CD4-positive, CD25-positive, alpha-beta regulatory T cell (primary cell): Measurements from ENCODE around the gene PHF10. TPM values are rescaled to one million over a fixed set of nuclear protein-coding genes. Genes with fewer than 3 reads are reported as not detected.

Experiments used
- ATAC-seq, 2 donors: fragments of 150-1000 bp; cut with Tn5 transposase; one replicate each; pipeline ENCODE4 v1.10.0; 2021; ENCODE audit warnings: low read depth in 2 of 2, moderate number of reproducible peaks in 2 of 2, moderate library complexity in 1 of 2
- DNase-seq, 3 donors: peaks; one replicate each; pipeline versions ENCODE4 v3.0.0 to v3.0.0-alpha.2; 2012 to 2022; ENCODE audit warnings: mixed read lengths in 1 of 3
- H3K27ac ChIP-seq: one replicate; pipeline ENCODE4 v1.7.0; 2013; ENCODE audit warnings: mild to moderate bottlenecking, low read length; ENCODE audit not compliant: insufficient read depth, poor library complexity, severe bottlenecking
- H3K27me3 ChIP-seq: one replicate; pipeline ENCODE4 v1.7.0; 2013; ENCODE audit warnings: low read length; ENCODE audit not compliant: control insufficient read depth, insufficient read depth
- H3K36me3 ChIP-seq: one replicate; pipeline ENCODE4 v1.7.0; 2013; ENCODE audit warnings: mild to moderate bottlenecking, low read length, moderate library complexity; ENCODE audit not compliant: control insufficient read depth, insufficient read depth
- H3K4me1 ChIP-seq: 2 replicates; pipeline ENCODE4 v1.7.0; 2013; ENCODE audit warnings: mild to moderate bottlenecking, low read length; ENCODE audit not compliant: insufficient read depth, control insufficient read depth, poor library complexity, severe bottlenecking
- H3K4me3 ChIP-seq: one replicate; pipeline ENCODE4 v1.7.0; 2013; ENCODE audit warnings: low read depth, mild to moderate bottlenecking, low read length, moderate library complexity
- H3K9me3 ChIP-seq, 2 experiments: 1 replicate in 1 of 2; 2 replicates in 1 of 2; pipeline ENCODE4 v1.7.0; 2013; ENCODE audit warnings: low read length in 2 of 2, mild to moderate bottlenecking in 1 of 2, moderate library complexity in 1 of 2; ENCODE audit not compliant: control insufficient read depth in 2 of 2
- H3K27ac Mint-ChIP-seq, 3 donors: one replicate each; pipeline ENCODE4 v1.8.0; 2020 to 2022; ENCODE audit warnings: mild to moderate bottlenecking in 3 of 3, mixed read lengths in 3 of 3, moderate library complexity in 2 of 3
- H3K27me3 Mint-ChIP-seq: one replicate; pipeline ENCODE4 v1.8.0; 2022; ENCODE audit warnings: mild to moderate bottlenecking, mixed read lengths
- H3K36me3 Mint-ChIP-seq: one replicate; pipeline ENCODE4 v1.8.0; 2020; ENCODE audit warnings: mixed read lengths
- H3K4me1 Mint-ChIP-seq, 4 donors: one replicate each; pipeline ENCODE4 v1.8.0; 2020 to 2022; ENCODE audit warnings: mixed read lengths in 4 of 4, mild to moderate bottlenecking in 1 of 4
- H3K4me3 Mint-ChIP-seq, 4 donors: one replicate each; pipeline ENCODE4 v1.8.0; 2020 to 2022; ENCODE audit warnings: mild to moderate bottlenecking in 4 of 4, mixed read lengths in 4 of 4, moderate library complexity in 3 of 4
- H3K9me3 Mint-ChIP-seq, 7 donors: one replicate each; pipeline ENCODE4 v1.8.0; 2020 to 2022; ENCODE audit warnings: mixed read lengths in 7 of 7, mild to moderate bottlenecking in 3 of 7, moderate library complexity in 2 of 7
- polyA plus RNA-seq, 4 donors: library from polyadenylated mRNA; unstranded; fragments of 300-500 nt; fragmentation: Illumina TruSeq; gene quantifications; one replicate each; pipeline ENCODE4 v1.2.3, GENCODE V29; 2021
- total RNA-seq: library from RNA; stranded (reverse); gene quantifications from one replicate; pipeline ENCODE4 v1.2.3, GENCODE V29; 2022

PHF10 gene
- total and polyA plus RNA-seq, 5 donors from 2014 or later, result 18.6 to 69.6 (median 21.6) TPM

- H3K27me3 ChIP-seq, result no peaks in the 10 kb centered on the region
- ATAC-seq, result no peak
- peaks cover 9 to 10% of the 10 kb centered on the region in 2 experiments for H3K9me3 ChIP-seq
- no peak for DNase-seq
- Mint-ChIP-seq H3K4me3 (no peak overlapping the region), H3K36me3 (peaks cover 60% of the 10 kb centered on the region), H3K4me1 (peaks cover 0 to 13% (median 6%) of the 10 kb centered on the region in 4 donors), H3K9me3 (peaks cover 0 to 29% (median 11%) of the 10 kb centered on the region in 7 donors), H3K27me3 (no peaks in the 10 kb centered on the region), H3K27ac (no peak overlapping the region)
- H3K4me1 ChIP-seq, result no peaks in the 10 kb centered on the region
- peaks cover 14% of the 10 kb centered on the region for H3K36me3 ChIP-seq
- no peak overlapping the region for H3K27ac ChIP-seq
- H3K4me3 ChIP-seq, result no peak overlapping the region
Measured at GRCh38 chr6:169689287-169689686, 35.0 kb downstream of the PHF10 start.

- no peak overlapping the region for H3K27ac ChIP-seq
- H3K4me3 ChIP-seq, result no peak overlapping the region
- H3K9me3 ChIP-seq, result peaks cover 9 to 10% of the 10 kb centered on the region in 2 experiments
- DNase-seq (no peak), ATAC-seq (no peak)
- H3K4me3 Mint-ChIP-seq, result no peak overlapping the region
- peaks cover 0 to 27% (median 10%) of the 10 kb centered on the region in 7 donors for H3K9me3 Mint-ChIP-seq
- peaks cover 74% of the 10 kb centered on the region for H3K36me3 Mint-ChIP-seq
- peaks cover 17% of the 10 kb centered on the region for H3K36me3 ChIP-seq
- H3K27ac Mint-ChIP-seq, result no peak overlapping the region
- H3K4me1 ChIP-seq, result no peaks in the 10 kb centered on the region
- H3K27me3 Mint-ChIP-seq, result no peaks in the 10 kb centered on the region
- H3K27me3 ChIP-seq, result no peaks in the 10 kb centered on the region
- H3K4me1 Mint-ChIP-seq, result peaks cover 0 to 10% (median 9%) of the 10 kb centered on the region in 4 donors
Measured at GRCh38 chr6:169685860-169686259, 38.4 kb downstream of the PHF10 start.

GRCh38 chr6:169684056-169684455 is 40.2 kb downstream of the PHF10 start:
- Histone ChIP-seq H3K27ac (no peak overlapping the region), H3K4me3 (no peak overlapping the region), H3K4me1 (no peaks in the 10 kb centered on the region), H3K9me3 (peaks cover 9 to 10% of the 10 kb centered on the region in 2 experiments), H3K27me3 (no peaks in the 10 kb centered on the region), H3K36me3 (peaks cover 17% of the 10 kb centered on the region)
- H3K4me3 Mint-ChIP-seq, result no peak overlapping the region
- ATAC-seq, result no peak
- no peak for DNase-seq
- no peaks in the 10 kb centered on the region for H3K27me3 Mint-ChIP-seq
- H3K4me1 Mint-ChIP-seq, result peaks cover 0 to 16% (median 4%) of the 10 kb centered on the region in 4 donors
- no peak overlapping the region for H3K27ac Mint-ChIP-seq
- peaks cover 4 to 32% (median 10%) of the 10 kb centered on the region in 7 donors for H3K9me3 Mint-ChIP-seq
- peaks cover 82% of the 10 kb centered on the region for H3K36me3 Mint-ChIP-seq

GRCh38 chr6:169678342-169678741 is 46.0 kb downstream of the PHF10 start:
- Histone ChIP-seq H3K4me1 (no peaks in the 10 kb centered on the region), H3K4me3 (no peak overlapping the region), H3K27me3 (no peaks in the 10 kb centered on the region), H3K36me3 (peaks cover 3% of the 10 kb centered on the region), H3K9me3 (no peaks in the 10 kb centered on the region), H3K27ac (no peak overlapping the region)
- H3K36me3 Mint-ChIP-seq, result peaks cover 62% of the 10 kb centered on the region
- peaks cover 0 to 9% (median 3%) of the 10 kb centered on the region in 7 donors for H3K9me3 Mint-ChIP-seq
- H3K4me1 Mint-ChIP-seq, result peaks cover 0 to 16% (median 0%) of the 10 kb centered on the region in 4 donors
- H3K4me3 Mint-ChIP-seq, result no peak overlapping the region
- DNase-seq, result no peak
- no peak for ATAC-seq
- H3K27me3 Mint-ChIP-seq, result no peaks in the 10 kb centered on the region
- H3K27ac Mint-ChIP-seq, result no peak overlapping the region

GRCh38 chr6:169677096-169677495 is 47.2 kb downstream of the PHF10 start:
- Mint-ChIP-seq H3K4me1 (peaks cover 0 to 10% (median 0%) of the 10 kb centered on the region in 4 donors), H3K9me3 (peaks cover 0 to 9% (median 2%) of the 10 kb centered on the region in 7 donors), H3K27me3 (no peaks in the 10 kb centered on the region), H3K27ac (no peak overlapping the region), H3K4me3 (no peak overlapping the region), H3K36me3 (peaks cover 58% of the 10 kb centered on the region)
- DNase-seq (no peak), ATAC-seq (no peak)
- Histone ChIP-seq H3K27me3 (no peaks in the 10 kb centered on the region), H3K36me3 (peaks cover 1% of the 10 kb centered on the region), H3K9me3 (no peaks in the 10 kb centered on the region), H3K4me3 (no peak overlapping the region), H3K4me1 (no peaks in the 10 kb centered on the region), H3K27ac (no peak overlapping the region)

GRCh38 chr6:169675011-169675410 is 49.3 kb downstream of the PHF10 start:
- Mint-ChIP-seq H3K4me3 (no peak overlapping the region), H3K36me3 (peaks cover 51% of the 10 kb centered on the region)
- no peaks in the 10 kb centered on the region for H3K9me3 ChIP-seq

GRCh38 chr6:169671563-169671962 is 52.7 kb downstream of the PHF10 start:
- peaks cover 0 to 2% (median 0%) of the 10 kb centered on the region in 7 donors for H3K9me3 Mint-ChIP-seq
- Histone ChIP-seq H3K36me3 (peaks cover 12% of the 10 kb centered on the region), H3K4me1 (no peaks in the 10 kb centered on the region), H3K9me3 (no peaks in the 10 kb centered on the region), H3K27me3 (no peaks in the 10 kb centered on the region), H3K27ac (no peak overlapping the region), H3K4me3 (no peak overlapping the region)
- H3K4me1 Mint-ChIP-seq, result peaks cover 0 to 8% (median 3%) of the 10 kb centered on the region in 4 donors
- H3K27me3 Mint-ChIP-seq, result no peaks in the 10 kb centered on the region
- no peak for ATAC-seq
- peaks cover 44% of the 10 kb centered on the region for H3K36me3 Mint-ChIP-seq
- peak overlapping the region in 1 of 3 donors; percentile 21 for H3K27ac Mint-ChIP-seq
- DNase-seq, result no peak
- H3K4me3 Mint-ChIP-seq, result no peak overlapping the region

More at GRCh38 chr6:169675011-169675410, 49.3 kb downstream of the PHF10 start:
- no peak overlapping the region for H3K27ac ChIP-seq
- Mint-ChIP-seq H3K27ac (no peak overlapping the region), H3K9me3 (peaks cover 0 to 4% (median 0%) of the 10 kb centered on the region in 7 donors), H3K4me1 (peaks cover 0 to 10% (median under 1%) of the 10 kb centered on the region in 4 donors), H3K27me3 (no peaks in the 10 kb centered on the region)
- peaks cover 6% of the 10 kb centered on the region for H3K36me3 ChIP-seq
- H3K27me3 ChIP-seq, result no peaks in the 10 kb centered on the region
- no peaks in the 10 kb centered on the region for H3K4me1 ChIP-seq
- ATAC-seq, result no peak
- H3K4me3 ChIP-seq, result no peak overlapping the region
- no peak for DNase-seq

- no peaks in the 10 kb centered on the region for H3K4me1 ChIP-seq
- H3K36me3 ChIP-seq, result peaks cover 16% of the 10 kb centered on the region
- DNase-seq (no peak), ATAC-seq (no peak)
- no peaks in the 10 kb centered on the region for H3K27me3 Mint-ChIP-seq
- peaks cover 0 to 8% (median 3%) of the 10 kb centered on the region in 4 donors for H3K4me1 Mint-ChIP-seq
- no peak overlapping the region for H3K27ac Mint-ChIP-seq
- no peaks in the 10 kb centered on the region for H3K27me3 ChIP-seq
- no peak overlapping the region for H3K4me3 Mint-ChIP-seq
- peaks cover 46% of the 10 kb centered on the region for H3K36me3 Mint-ChIP-seq
- no peak overlapping the region for H3K4me3 ChIP-seq
- H3K27ac ChIP-seq, result no peak overlapping the region
- H3K9me3 Mint-ChIP-seq, result peaks cover 0 to 2% (median 0%) of the 10 kb centered on the region in 7 donors
- no peaks in the 10 kb centered on the region for H3K9me3 ChIP-seq
Measured at GRCh38 chr6:169669889-169670288, 54.4 kb downstream of the PHF10 start.
